NCI-H2029 treated with DMSO at 0.1 percent for 48 hours (cell line): ENCODE measurements around the gene DNMBP.
A peak's percentile ranks its signal among the peaks of the same experiment; 100 is the strongest.

ENCODE experiments used
- DNase-seq: peaks from one replicate; lab custom pipeline; 2025; lab: John Stamatoyannopoulos, UW

The DNMBP gene

GRCh38 chr10:100009793-100010676 is at the start of gene DNMBP:
DNMBP (minus strand) TSS chr10:100009947; CDS start chr10:99972124, 37,823 bp downstream.
- DNase-seq: no peak

GRCh38 chr10:100057948-100058347 is 48.2 kb upstream of the DNMBP start:
- DNase-seq: no peak

GRCh38 chr10:100053686-100054460 is 44.1 kb upstream of the DNMBP start:
- no peak for DNase-seq

GRCh38 chr10:100046021-100046486 is 36.3 kb upstream of the DNMBP start:
- peak; percentile 36 for DNase-seq

- no peak for DNase-seq
Measured at GRCh38 chr10:100045592-100045991, 35.8 kb upstream of the DNMBP start.

GRCh38 chr10:100043796-100044195 is 34.0 kb upstream of the DNMBP start:
- no peak for DNase-seq

GRCh38 chr10:100043344-100043743 is 33.6 kb upstream of the DNMBP start:
- DNase-seq: no peak

GRCh38 chr10:100041306-100042002 is 31.7 kb upstream of the DNMBP start:
- no peak for DNase-seq

- no peak for DNase-seq
Measured at GRCh38 chr10:100038561-100039071, 28.9 kb upstream of the DNMBP start.

GRCh38 chr10:100037758-100038315 is 28.1 kb upstream of the DNMBP start:
- no peak for DNase-seq

- DNase-seq: no peak
Measured at GRCh38 chr10:100036850-100037249, 27.1 kb upstream of the DNMBP start.

- DNase-seq: no peak
Measured at GRCh38 chr10:100033766-100034418, 24.1 kb upstream of the DNMBP start.

- DNase-seq: no peak
Measured at GRCh38 chr10:100027416-100027815, 17.7 kb upstream of the DNMBP start.

GRCh38 chr10:100025576-100025975 is 15.8 kb upstream of the DNMBP start:
- DNase-seq: no peak

GRCh38 chr10:100024748-100025147 is 15.0 kb upstream of the DNMBP start:
- DNase-seq: no peak

GRCh38 chr10:100022403-100022802 is 12.7 kb upstream of the DNMBP start:
- DNase-seq: no peak

GRCh38 chr10:100021322-100021721 is 11.6 kb upstream of the DNMBP start:
- no peak for DNase-seq

- DNase-seq: no peak
Measured at GRCh38 chr10:100020886-100021253, 11.1 kb upstream of the DNMBP start.

- no peak for DNase-seq
Measured at GRCh38 chr10:100020142-100020885, 10.6 kb upstream of the DNMBP start.

GRCh38 chr10:100019787-100020141 is 10.0 kb upstream of the DNMBP start:
- no peak for DNase-seq
